Naive B cell (primary cell): ENCODE measurements around the gene ZFP2. TPM values are rescaled to one million over a fixed set of nuclear protein-coding genes. Genes with fewer than 3 reads are reported as not detected.
A peak's percentile ranks its signal among the peaks of the same experiment; 100 is the strongest.
"Not testable (repeated sequence)": the region's sequence is repeated elsewhere in the genome, so short reads cannot be mapped to it uniquely, and the experiment has no call there.

Source experiments
- ATAC-seq, 2 donors: fragments of 150-1000 bp; cut with Tn5 transposase; 2 replicates each; pipeline ENCODE4 v1.10.0; 2021; ENCODE audit warnings: low read depth in 2 of 2, mild to moderate bottlenecking in 2 of 2, moderate library complexity in 2 of 2
- DNase-seq: peaks from one replicate; pipeline ENCODE4 v3.0.0; 2022
- H3K27ac Mint-ChIP-seq, 6 donors: one replicate each; pipeline ENCODE4 v1.8.0; 2020 to 2022; ENCODE audit warnings: mild to moderate bottlenecking in 6 of 6, mixed read lengths in 6 of 6, moderate library complexity in 5 of 6, inconsistent platforms in 2 of 6
- H3K27me3 Mint-ChIP-seq, 3 donors: one replicate each; pipeline ENCODE4 v1.8.0; 2021 to 2022; ENCODE audit warnings: mixed read lengths in 3 of 3, mild to moderate bottlenecking in 1 of 3
- H3K36me3 Mint-ChIP-seq, 2 donors: one replicate each; pipeline ENCODE4 v1.8.0; 2020 to 2022; ENCODE audit warnings: mixed read lengths in 2 of 2, inconsistent platforms in 1 of 2, mild to moderate bottlenecking in 1 of 2
- H3K4me1 Mint-ChIP-seq, 3 donors: one replicate each; pipeline ENCODE4 v1.8.0; 2020 to 2022; ENCODE audit warnings: mixed read lengths in 3 of 3, inconsistent platforms in 1 of 3, mild to moderate bottlenecking in 1 of 3, moderate library complexity in 1 of 3
- H3K4me3 Mint-ChIP-seq, 8 donors: one replicate each; pipeline ENCODE4 v1.8.0; 2020 to 2022; ENCODE audit warnings: mild to moderate bottlenecking in 8 of 8, mixed read lengths in 8 of 8, moderate library complexity in 8 of 8, inconsistent platforms in 2 of 8
- H3K9me3 Mint-ChIP-seq, 7 donors: one replicate each; pipeline ENCODE4 v1.8.0; 2020 to 2022; ENCODE audit warnings: mixed read lengths in 7 of 7, mild to moderate bottlenecking in 5 of 7, inconsistent platforms in 2 of 7, moderate library complexity in 1 of 7
- polyA plus RNA-seq, 6 donors: library from polyadenylated mRNA; unstranded; fragments of 300-500 nt; fragmentation: Illumina TruSeq; gene quantifications; one replicate each; pipeline ENCODE4 v1.2.3, GENCODE V29; 2021; ENCODE audit warnings: low read depth in 6 of 6

ZFP2 gene
- polyA plus RNA-seq: 1 to 10 TPM in 5 of 6 donors, under 1 TPM in 1; 0.71 to 3.5 (median 1.9) TPM

GRCh38 chr5:178895615-178896571 is at the start of gene ZFP2:
TSS of gene ZFP2 (plus strand) at chr5:178895913. CDS start at chr5:178931314, 35,401 bp downstream.
- DNase-seq: peak; percentile 43
- peaks cover 7 to 16% (median 10%) of the 10 kb centered on the region in 3 donors for H3K4me1 Mint-ChIP-seq
- H3K9me3 Mint-ChIP-seq: peaks cover 0 to 7% (median 3%) of the 10 kb centered on the region in 7 donors
- H3K27me3 Mint-ChIP-seq: no peaks in the 10 kb centered on the region
- H3K4me3 Mint-ChIP-seq: peak within 1 kb of the TSS; percentile 88 to 94 (median 91)
- peak; percentile 80 to 86 for ATAC-seq
- H3K27ac Mint-ChIP-seq: peak within 1 kb of the TSS in 4 of 6 donors; percentile 34 to 75 (median 72)
- H3K36me3 Mint-ChIP-seq: peaks cover 0 to 5% of the 10 kb centered on the region in 2 donors

- no peak overlapping the region for H3K27ac Mint-ChIP-seq
- no peak for ATAC-seq
- DNase-seq: no peak
- H3K36me3 Mint-ChIP-seq: no peaks in the 10 kb centered on the region
- H3K4me1 Mint-ChIP-seq: no peaks in the 10 kb centered on the region
- peaks cover 20 to 39% (median 28%) of the 10 kb centered on the region in 3 donors for H3K27me3 Mint-ChIP-seq
- no peak overlapping the region for H3K4me3 Mint-ChIP-seq
- H3K9me3 Mint-ChIP-seq: peaks cover 0 to 2% (median 0%) of the 10 kb centered on the region in 7 donors
Observed at GRCh38 chr5:178849316-178849715, 46.4 kb upstream of the ZFP2 start.

GRCh38 chr5:178851951-178852350 is 43.8 kb upstream of the ZFP2 start:
- Mint-ChIP-seq H3K4me1 (no peaks in the 10 kb centered on the region), H3K9me3 (peaks cover 0 to 2% (median 0%) of the 10 kb centered on the region in 7 donors), H3K27me3 (peaks cover 24 to 45% (median 28%) of the 10 kb centered on the region in 3 donors), H3K4me3 (no peak overlapping the region), H3K36me3 (no peaks in the 10 kb centered on the region), H3K27ac (no peak overlapping the region)
- no peak for DNase-seq
- no peak for ATAC-seq

DNA sequence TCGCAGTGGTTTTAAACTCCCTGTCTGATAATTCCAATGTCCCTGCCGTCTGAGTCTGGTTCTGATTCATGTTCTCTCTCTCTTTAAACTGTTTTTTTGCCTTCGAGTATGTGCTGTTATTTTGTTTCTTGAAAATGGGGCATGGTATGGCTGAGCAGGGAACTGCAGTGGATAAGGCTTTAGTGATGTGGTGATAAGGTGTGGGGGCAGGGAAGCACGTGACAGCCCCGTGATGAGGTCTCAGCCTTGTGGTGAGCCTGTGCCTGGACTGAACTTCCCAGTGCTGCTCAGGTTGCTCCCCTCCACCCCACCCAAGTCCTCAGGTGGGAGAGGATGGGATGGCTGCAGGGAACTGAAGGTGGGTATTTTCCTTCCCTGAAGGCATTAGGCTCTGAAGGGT is 41.4 kb upstream of the ZFP2 start:
- peaks cover 21 to 32% (median 24%) of the 10 kb centered on the region in 3 donors for H3K27me3 Mint-ChIP-seq
- H3K4me3 Mint-ChIP-seq: no peak overlapping the region
- no peak for DNase-seq
- peaks cover 0 to 2% (median 0%) of the 10 kb centered on the region in 3 donors for H3K4me1 Mint-ChIP-seq
- H3K9me3 Mint-ChIP-seq: peaks cover 0 to 3% (median 0%) of the 10 kb centered on the region in 7 donors
- no peak for ATAC-seq
- H3K36me3 Mint-ChIP-seq: no peaks in the 10 kb centered on the region
- H3K27ac Mint-ChIP-seq: no peak overlapping the region

- ATAC-seq: peak; percentile 95 to 97
- DNase-seq: peak; percentile 82
- H3K27ac Mint-ChIP-seq: peak within 1 kb of the TSS; percentile 61 to 93 (median 84)
- peaks cover 0 to 3% of the 10 kb centered on the region in 2 donors for H3K36me3 Mint-ChIP-seq
- peaks cover 12 to 27% (median 23%) of the 10 kb centered on the region in 3 donors for H3K4me1 Mint-ChIP-seq
- peaks cover 0 to under 1% (median 0%) of the 10 kb centered on the region in 3 donors for H3K27me3 Mint-ChIP-seq
- H3K9me3 Mint-ChIP-seq: peaks cover 0 to 2% (median 0%) of the 10 kb centered on the region in 7 donors
- H3K4me3 Mint-ChIP-seq: peak within 1 kb of the TSS; percentile 82 to 95 (median 92)
Observed at GRCh38 chr5:178859625-178860521, 35.8 kb upstream of the ZFP2 start, which contains the start of gene ZNF354B. TSS of gene ZNF354B (plus strand) at chr5:178859953. CDS start at chr5:178861048, 1,095 bp downstream.

DNA sequence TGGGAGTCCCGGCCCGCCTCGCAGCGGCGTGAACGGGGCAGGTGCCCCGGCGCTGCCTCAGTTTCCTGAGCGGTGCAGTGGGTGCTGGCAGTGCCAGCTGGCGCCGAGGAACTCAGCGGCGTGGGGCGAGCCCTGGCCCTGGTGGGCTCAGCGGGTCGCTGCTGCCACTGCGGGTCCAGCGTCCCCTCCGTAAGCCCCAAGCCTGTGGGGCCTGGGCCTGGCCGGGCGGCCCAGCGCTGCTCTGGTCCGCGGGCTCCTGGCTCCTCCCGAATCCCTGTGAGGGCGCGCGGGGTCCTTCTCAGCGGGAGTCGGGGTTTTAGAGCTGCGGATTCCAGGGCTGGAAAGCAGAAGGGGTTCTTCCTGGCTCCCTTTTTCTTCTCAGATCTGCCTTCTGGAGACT is 35.1 kb upstream of the ZFP2 start:
- not testable (repeated sequence) for H3K9me3 Mint-ChIP-seq, H3K27me3 Mint-ChIP-seq, DNase-seq, H3K27ac Mint-ChIP-seq, ATAC-seq, H3K36me3 Mint-ChIP-seq
- H3K4me1 Mint-ChIP-seq: peaks cover 12 to 27% (median 23%) of the 10 kb centered on the region in 3 donors
- H3K4me3 Mint-ChIP-seq: peak overlapping the region in 5 of 8 donors; percentile 20 to 92 (median 91)

GRCh38 chr5:178861627-178862026 is 34.1 kb upstream of the ZFP2 start:
- no peak for ATAC-seq
- peak overlapping the region in 4 of 6 donors; percentile 3 to 54 (median 12) for H3K27ac Mint-ChIP-seq

GRCh38 chr5:178866946-178867345 is 28.8 kb upstream of the ZFP2 start:
- H3K27ac Mint-ChIP-seq: peak overlapping the region in 1 of 6 donors; percentile 52
- peaks cover 51 to 52% of the 10 kb centered on the region in 2 donors for H3K36me3 Mint-ChIP-seq

More at GRCh38 chr5:178861627-178862026, 34.1 kb upstream of the ZFP2 start:
- H3K4me3 Mint-ChIP-seq: peak overlapping the region; percentile 59 to 89 (median 76)
- peaks cover 5 to 15% of the 10 kb centered on the region in 2 donors for H3K36me3 Mint-ChIP-seq
- H3K27me3 Mint-ChIP-seq: no peaks in the 10 kb centered on the region
- peaks cover 12 to 27% (median 23%) of the 10 kb centered on the region in 3 donors for H3K4me1 Mint-ChIP-seq
- no peak for DNase-seq
- peaks cover 0 to 2% (median 0%) of the 10 kb centered on the region in 7 donors for H3K9me3 Mint-ChIP-seq

GRCh38 chr5:178869577-178869976 is 26.1 kb upstream of the ZFP2 start:
- H3K36me3 Mint-ChIP-seq: peaks cover 72 to 77% of the 10 kb centered on the region in 2 donors
- DNase-seq: no peak
- no peak for ATAC-seq
- H3K27me3 Mint-ChIP-seq: no peaks in the 10 kb centered on the region
- H3K9me3 Mint-ChIP-seq: peaks cover 16 to 27% (median 22%) of the 10 kb centered on the region in 7 donors
- peaks cover 0 to 19% (median 12%) of the 10 kb centered on the region in 3 donors for H3K4me1 Mint-ChIP-seq
- no peak overlapping the region for H3K4me3 Mint-ChIP-seq
- H3K27ac Mint-ChIP-seq: peak overlapping the region in 1 of 6 donors; percentile 13

More at GRCh38 chr5:178866946-178867345, 28.8 kb upstream of the ZFP2 start:
- no peak for ATAC-seq
- Mint-ChIP-seq H3K4me3 (no peak overlapping the region), H3K9me3 (peaks cover 0 to 7% (median 5%) of the 10 kb centered on the region in 7 donors), H3K27me3 (no peaks in the 10 kb centered on the region), H3K4me1 (peaks cover 6 to 10% (median 8%) of the 10 kb centered on the region in 3 donors)
- no peak for DNase-seq

GRCh38 chr5:178870411-178870810 is 25.3 kb upstream of the ZFP2 start:
- ATAC-seq (no peak), DNase-seq (no peak)
- no peak overlapping the region for H3K27ac Mint-ChIP-seq
- H3K4me3 Mint-ChIP-seq: no peak overlapping the region
- H3K36me3 Mint-ChIP-seq: peaks cover 80 to 86% of the 10 kb centered on the region in 2 donors
- H3K4me1 Mint-ChIP-seq: peaks cover 0 to 21% (median 12%) of the 10 kb centered on the region in 3 donors
- H3K27me3 Mint-ChIP-seq: no peaks in the 10 kb centered on the region
- peaks cover 21 to 35% (median 30%) of the 10 kb centered on the region in 7 donors for H3K9me3 Mint-ChIP-seq

DNA sequence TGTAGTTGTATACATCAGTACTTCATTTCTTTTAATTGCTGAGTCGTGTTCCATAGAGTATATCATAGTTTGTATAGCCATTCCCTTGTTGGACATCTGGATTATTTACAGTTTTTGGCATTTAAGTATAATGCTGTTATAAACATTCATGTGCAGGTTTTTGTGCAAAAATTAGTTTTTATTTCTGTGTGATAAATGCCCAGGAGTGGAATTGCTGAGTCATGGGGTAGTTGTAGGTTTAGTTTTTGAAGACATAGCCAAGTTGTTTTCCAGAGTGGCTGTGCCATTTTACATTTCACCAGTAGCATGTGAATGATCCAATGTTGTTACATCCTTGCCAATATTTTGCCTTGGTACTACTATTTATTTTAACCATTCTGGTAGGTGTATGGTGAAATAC is 23.4 kb upstream of the ZFP2 start:
- H3K4me3 Mint-ChIP-seq: no peak overlapping the region
- peaks cover 21 to 49% (median 44%) of the 10 kb centered on the region in 7 donors for H3K9me3 Mint-ChIP-seq
- ATAC-seq: no peak

GRCh38 chr5:178883115-178883694 is 12.5 kb upstream of the ZFP2 start:
- ATAC-seq, H3K27ac Mint-ChIP-seq, H3K27me3 Mint-ChIP-seq, DNase-seq, H3K4me3 Mint-ChIP-seq, H3K4me1 Mint-ChIP-seq: not testable (repeated sequence)
- Mint-ChIP-seq H3K36me3 (peaks cover 52 to 59% of the 10 kb centered on the region in 2 donors), H3K9me3 (peaks cover 28 to 81% (median 65%) of the 10 kb centered on the region in 7 donors)

More for the DNA sequence above, 23.4 kb upstream of the ZFP2 start:
- H3K36me3 Mint-ChIP-seq: peaks cover 78 to 92% of the 10 kb centered on the region in 2 donors
- H3K27ac Mint-ChIP-seq: no peak overlapping the region
- H3K4me1 Mint-ChIP-seq: peaks cover 0 to 21% (median 12%) of the 10 kb centered on the region in 3 donors
- no peak for DNase-seq
- no peaks in the 10 kb centered on the region for H3K27me3 Mint-ChIP-seq
